H1 (cell line): ENCODE results near the gene TMC3. TPM values are rescaled to one million over a fixed set of nuclear protein-coding genes. Genes with fewer than 3 reads are reported as not detected.

ENCODE experiments used
- ATF3 ChIP-seq: IDR thresholded peaks from 2 replicates; pipeline ENCODE4 v1.6.1; 2011; ENCODE audit warnings: low read depth, mild to moderate bottlenecking, low read length; ENCODE audit not compliant: insufficient read depth
- CHD1 ChIP-seq: IDR thresholded peaks from 2 replicates; pipeline ENCODE4 v1.6.1; 2012; ENCODE audit warnings: low read depth, low read length, improper control_type of control experiment
- CTCF ChIP-seq, 3 experiments: IDR thresholded peaks; 1 replicate in 2 of 3; 2 replicates in 1 of 3; pipeline versions ENCODE4 v1.5.1 to v1.6.1; 2011; ENCODE audit warnings: low read length in 3 of 3, mild to moderate bottlenecking in 3 of 3, inconsistent platforms in 2 of 3, low read depth in 1 of 3, moderate library complexity in 1 of 3; ENCODE audit not compliant: insufficient read depth in 1 of 3; ENCODE audit errors: control extremely low read depth in 1 of 3
- SIN3A ChIP-seq, 2 experiments: IDR thresholded peaks in 1 of 2; conservative IDR thresholded peaks in 1 of 2; 2 replicates each; pipeline ENCODE4 v1.6.1; 2011 to 2012; ENCODE audit warnings: low read length in 2 of 2, improper control_type of control experiment in 1 of 2, low read depth in 1 of 2, mild to moderate bottlenecking in 1 of 2
- TAF1 ChIP-seq: IDR thresholded peaks from 2 replicates; pipeline ENCODE4 v1.6.1; 2011; ENCODE audit warnings: mild to moderate bottlenecking, low read depth, low read length
- TCF12 ChIP-seq: IDR thresholded peaks from 2 replicates; pipeline ENCODE4 v1.6.1; 2011; ENCODE audit warnings: low read depth, mild to moderate bottlenecking, low read length
- USF2 ChIP-seq: IDR thresholded peaks from 2 replicates; pipeline ENCODE4 v1.6.1; 2011; ENCODE audit warnings: low read length, improper control_type of control experiment
- polyA plus RNA-seq, 7 experiments: library from polyadenylated mRNA; depleted of rRNA in 3 of 7; stranded (reverse) in 5 of 7; unstranded in 2 of 7; fragments of >200 nt in 5 of 7; fragments of 200-250 nt in 2 of 7; gene quantifications; 1 replicate in 5 of 7; 2 replicates in 1 of 7; 4 replicates in 1 of 7; pipeline versions ENCODE4 v1.2.1 to v1.2.3, GENCODE V29; 2011 to 2013; ENCODE audit warnings: missing spikeins in 2 of 7, mixed read lengths in 2 of 7
- total RNA-seq: library from RNA; stranded (reverse); fragmentation: NEBNext Ultra II Directional; extraction: Animal tissue kit (Norgen Biotek cat#: 25700); gene quantifications from 2 replicates; pipeline ENCODE4 v1.2.1, GENCODE V29; 2021

Gene TMC3
- total and polyA plus RNA-seq, 2 of the 8 experiments (the other 6 are each of a cell fraction or from before 2014, with no cell fraction given) = not detected

GRCh38 chr15:81377871-81378270, 3.9 kb upstream of the TMC3 start (continued):
- no peak for TF ChIP-seq CTCF (IDR thresholded peaks at IDR 0.05; ENCODE audit: control extremely low read depth in 1 of 3, insufficient read depth in 1 of 3, low read depth in 1 of 3, low read length in 3 of 3)
- no peak for TF ChIP-seq ATF3
- no peak for TF ChIP-seq SIN3A (conservative IDR thresholded peaks at IDR 0.05 in 1 of 2, IDR thresholded peaks at IDR 0.05 in 1 of 2; ENCODE audit: low read depth in 1 of 2, low read length in 2 of 2)
- no peak for TF ChIP-seq TAF1
- no peak for TF ChIP-seq TCF12
- TF ChIP-seq CHD1 = no peak
- no peak for TF ChIP-seq USF2
